Dendritic cell treated with granulocyte-macrophage colony-stimulating factor and Interleukin-4, amounts not matched to agents 40 ng/mL and 50 ng/mL, for 4 days (primary cell): Measurements from ENCODE around the gene XYLT1.

Experiments used
- H3K27ac Mint-ChIP-seq: one replicate; pipeline ENCODE4 v1.8.0; 2022; ENCODE audit warnings: mild to moderate bottlenecking, mixed read lengths
- H3K27me3 Mint-ChIP-seq: one replicate; pipeline ENCODE4 v1.8.0; 2022; ENCODE audit warnings: mild to moderate bottlenecking, mixed read lengths
- H3K36me3 Mint-ChIP-seq: one replicate; pipeline ENCODE4 v1.8.0; 2022; ENCODE audit warnings: low read depth, mixed read lengths
- H3K4me1 Mint-ChIP-seq: one replicate; pipeline ENCODE4 v1.8.0; 2022; ENCODE audit warnings: low read depth, mixed read lengths
- H3K4me3 Mint-ChIP-seq: one replicate; pipeline ENCODE4 v1.8.0; 2022; ENCODE audit warnings: mild to moderate bottlenecking, moderate library complexity, mixed read lengths
- H3K9me3 Mint-ChIP-seq: one replicate; pipeline ENCODE4 v1.8.0; 2022; ENCODE audit warnings: mixed read lengths
- intact Hi-C: fragments of 100-400 bp; cut with micrococcal nuclease; formaldehyde crosslinking; loops from one replicate; pipeline ENCODE4 v1.15.0; 2022

The XYLT1 gene

DNA sequence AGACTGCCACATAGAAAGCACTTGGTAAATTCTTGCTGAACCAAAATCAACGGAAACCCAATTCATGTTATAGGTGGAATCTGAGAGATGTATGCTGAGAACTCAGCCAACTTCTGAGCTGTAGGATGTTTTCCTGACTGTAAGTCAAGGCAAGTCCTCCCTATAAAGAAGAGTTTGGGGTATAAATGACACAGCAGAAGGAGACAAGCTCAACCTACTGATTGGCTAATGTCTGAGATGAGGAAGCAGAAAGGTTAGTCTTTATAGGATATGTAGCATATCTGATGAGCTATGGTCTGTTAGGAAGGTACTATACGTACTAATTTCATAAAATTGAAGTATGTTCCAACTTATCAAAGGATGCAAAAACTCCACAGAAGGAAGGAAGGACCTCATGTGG, 99.5 kb downstream of the XYLT1 start:
- Mint-ChIP-seq H3K9me3 (no peaks in the 10 kb centered on the region), H3K27ac (peak overlapping the region; percentile 92), H3K36me3 (no peaks in the 10 kb centered on the region), H3K27me3 (no peaks in the 10 kb centered on the region), H3K4me3 (no peak overlapping the region), H3K4me1 (peaks cover 80% of the 10 kb centered on the region)
- intact Hi-C loops: no loop called here

DNA sequence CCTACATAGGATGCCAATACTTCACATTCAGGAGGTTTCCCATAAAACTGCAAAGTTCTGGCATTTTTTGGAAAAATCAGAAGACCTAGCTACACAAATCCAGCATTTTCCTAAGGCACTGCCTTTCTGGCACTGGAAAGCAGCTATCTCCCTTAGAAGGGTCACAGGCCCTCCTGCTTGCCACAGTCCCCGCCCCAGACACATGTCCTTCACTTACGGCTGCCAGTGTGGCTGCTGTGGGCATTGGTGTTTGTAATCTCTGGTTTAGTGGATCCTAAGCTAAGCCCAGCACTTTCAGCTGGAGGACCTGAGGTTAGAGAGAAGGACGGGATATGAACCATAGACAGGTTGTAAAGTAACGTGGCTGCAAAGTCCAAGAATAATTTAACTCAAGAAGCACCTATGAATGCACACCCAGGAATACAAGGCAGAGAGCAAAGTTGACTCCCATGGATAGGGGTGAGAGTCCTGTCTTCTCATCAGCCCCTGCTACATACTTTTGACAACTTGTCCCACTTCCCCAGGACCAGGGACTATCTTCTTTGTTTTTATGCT, 100.0 kb downstream of the XYLT1 start:
- no peaks in the 10 kb centered on the region for H3K27me3 Mint-ChIP-seq
- H3K27ac Mint-ChIP-seq: peak overlapping the region; percentile 92
- intact Hi-C loops: no loop called here
- no peak overlapping the region for H3K4me3 Mint-ChIP-seq
- no peaks in the 10 kb centered on the region for H3K36me3 Mint-ChIP-seq
- H3K9me3 Mint-ChIP-seq: no peaks in the 10 kb centered on the region
- peaks cover 75% of the 10 kb centered on the region for H3K4me1 Mint-ChIP-seq

DNA sequence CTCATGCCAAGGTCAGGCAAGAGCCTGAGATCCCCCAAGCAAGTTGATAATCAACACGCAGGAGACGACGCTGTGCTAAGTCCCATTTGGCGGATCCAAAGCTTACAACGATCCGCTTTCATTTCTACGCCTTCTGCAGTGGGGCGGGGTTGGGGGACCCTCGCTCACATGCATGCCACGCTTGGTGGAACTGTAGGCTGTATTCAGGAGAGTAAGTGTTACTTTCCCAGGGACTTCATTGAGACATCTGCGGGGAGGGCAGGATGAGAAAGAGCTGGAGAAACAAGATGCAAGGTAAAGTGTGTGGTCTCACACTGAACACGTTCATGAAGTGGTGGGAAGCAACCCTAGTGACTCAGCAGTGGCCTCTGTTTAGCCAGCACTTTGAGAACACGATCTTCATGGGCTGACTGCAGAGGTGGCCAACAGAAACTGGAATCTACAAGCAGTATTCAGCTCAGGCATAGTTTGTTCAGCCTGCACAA, 100.5 kb downstream of the XYLT1 start:
- intact Hi-C loops: no loop called here
- Mint-ChIP-seq H3K27me3 (no peaks in the 10 kb centered on the region), H3K4me3 (peak overlapping the region; percentile 63), H3K27ac (peak overlapping the region; percentile 92), H3K9me3 (no peaks in the 10 kb centered on the region), H3K36me3 (no peaks in the 10 kb centered on the region), H3K4me1 (peaks cover 72% of the 10 kb centered on the region)

DNA sequence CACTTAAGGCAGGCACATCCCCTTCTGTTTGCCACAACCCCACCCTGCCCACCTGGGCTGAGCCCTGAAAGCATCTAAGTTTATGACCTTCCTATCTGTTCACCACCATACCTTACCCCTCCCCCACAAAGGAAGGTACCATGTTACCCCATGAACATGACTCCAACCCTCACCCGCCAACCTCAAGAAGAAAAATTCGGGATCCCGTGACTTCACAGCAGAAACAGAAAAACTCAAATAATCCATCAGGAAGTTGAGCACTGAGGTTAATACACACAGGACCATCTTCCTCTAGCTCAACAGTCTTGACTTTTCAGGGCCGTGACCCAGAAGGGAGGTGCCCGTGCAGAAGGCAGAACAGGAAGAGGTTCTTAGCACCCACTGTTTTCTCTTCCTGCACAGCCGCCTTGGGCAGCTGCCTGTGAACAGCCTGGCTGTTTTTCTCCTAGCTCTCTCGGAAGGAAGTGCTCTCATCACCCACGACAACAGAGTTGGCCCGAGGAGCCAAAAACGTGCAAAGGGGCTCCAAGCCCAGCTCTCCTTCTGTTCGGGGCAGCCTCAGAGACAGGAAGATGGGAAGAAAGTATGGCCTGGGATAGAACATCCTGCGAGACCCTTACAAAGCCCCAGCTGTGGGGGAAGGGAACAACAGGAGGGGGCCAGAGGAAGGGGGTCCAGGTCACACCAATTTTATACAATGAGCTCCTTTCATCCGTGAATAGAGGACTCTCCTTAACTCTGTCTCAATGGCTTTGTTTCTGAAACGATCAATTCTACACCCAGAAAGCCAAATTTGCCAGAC, 101.1 kb downstream of the XYLT1 start:
- Mint-ChIP-seq H3K36me3 (no peaks in the 10 kb centered on the region), H3K9me3 (no peaks in the 10 kb centered on the region), H3K4me1 (peaks cover 72% of the 10 kb centered on the region), H3K4me3 (peak overlapping the region; percentile 67), H3K27ac (peak overlapping the region; percentile 92), H3K27me3 (no peaks in the 10 kb centered on the region)
- intact Hi-C loops: no loop called here

DNA sequence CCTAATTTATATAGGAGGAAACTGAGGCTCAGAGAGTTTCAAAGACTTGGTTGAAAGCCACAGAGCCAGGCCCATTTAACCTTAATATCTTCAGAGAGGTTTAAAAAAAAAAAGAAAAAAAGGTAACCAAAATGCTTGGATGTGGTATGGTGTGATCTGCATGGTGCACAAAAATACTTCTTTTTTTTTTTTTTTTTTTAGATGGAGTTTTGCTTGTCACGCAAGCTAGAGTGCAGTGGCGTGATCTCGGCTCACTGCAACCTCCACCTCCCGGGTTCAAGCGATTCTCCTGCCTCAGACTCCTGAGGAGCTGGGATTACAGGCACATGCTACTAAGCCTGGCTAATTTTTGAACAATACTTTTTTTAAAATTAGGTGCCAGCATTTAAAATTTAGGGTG, 101.8 kb downstream of the XYLT1 start:
- intact Hi-C loops: no loop called here
- H3K27me3 Mint-ChIP-seq: no peaks in the 10 kb centered on the region
- H3K36me3 Mint-ChIP-seq: no peaks in the 10 kb centered on the region
- H3K9me3 Mint-ChIP-seq: no peaks in the 10 kb centered on the region
- peaks cover 72% of the 10 kb centered on the region for H3K4me1 Mint-ChIP-seq
- peak overlapping the region; percentile 67 for H3K4me3 Mint-ChIP-seq
- H3K27ac Mint-ChIP-seq: peak overlapping the region; percentile 92

DNA sequence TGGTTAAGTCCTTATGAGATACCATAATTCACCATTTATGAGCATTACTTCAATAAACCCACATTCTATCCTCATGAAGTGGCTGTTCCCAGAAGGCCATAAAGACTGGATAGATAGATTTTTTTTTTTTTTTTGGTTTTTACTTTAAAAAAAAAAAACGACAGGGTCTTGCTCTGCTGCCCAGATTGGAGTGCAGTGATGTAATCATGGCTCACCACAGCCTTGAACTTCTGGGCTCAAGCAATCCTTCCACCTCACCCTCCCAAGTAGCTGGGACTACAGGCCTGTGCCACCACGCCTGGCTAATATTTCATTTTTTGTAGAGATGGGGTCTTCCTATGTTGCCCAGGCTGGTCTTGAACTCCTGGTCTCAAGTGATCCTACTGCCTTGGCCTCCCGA, 102.3 kb downstream of the XYLT1 start:
- Mint-ChIP-seq H3K27me3 (no peaks in the 10 kb centered on the region), H3K27ac (peak overlapping the region; percentile 92), H3K36me3 (no peaks in the 10 kb centered on the region), H3K9me3 (no peaks in the 10 kb centered on the region), H3K4me1 (peaks cover 67% of the 10 kb centered on the region), H3K4me3 (no peak overlapping the region)
- intact Hi-C loops: no loop called here

DNA sequence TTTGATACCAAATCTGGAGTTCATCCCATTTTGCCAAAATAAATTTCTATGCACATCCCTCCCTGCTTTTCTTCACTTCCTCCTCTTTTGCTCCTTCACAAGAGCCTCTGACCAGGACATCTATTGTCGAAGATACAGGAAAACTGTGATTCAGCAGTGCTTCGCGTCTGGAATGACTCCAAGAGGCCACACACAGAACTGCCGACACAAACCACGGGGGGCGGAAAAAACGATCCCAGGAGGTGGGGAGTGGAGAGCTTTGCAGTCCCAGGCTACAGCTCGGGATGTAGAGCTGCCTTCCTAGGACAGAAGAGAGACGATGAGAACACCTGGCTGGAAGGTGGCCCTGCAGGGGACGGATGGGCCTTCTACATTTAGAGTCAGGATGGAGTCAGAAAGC, 102.8 kb downstream of the XYLT1 start:
- H3K27ac Mint-ChIP-seq: peak overlapping the region; percentile 92
- H3K27me3 Mint-ChIP-seq: no peaks in the 10 kb centered on the region
- intact Hi-C loops: no loop called here
- H3K4me1 Mint-ChIP-seq: peaks cover 69% of the 10 kb centered on the region
- H3K4me3 Mint-ChIP-seq: no peak overlapping the region
- H3K9me3 Mint-ChIP-seq: no peaks in the 10 kb centered on the region
- H3K36me3 Mint-ChIP-seq: no peaks in the 10 kb centered on the region

DNA sequence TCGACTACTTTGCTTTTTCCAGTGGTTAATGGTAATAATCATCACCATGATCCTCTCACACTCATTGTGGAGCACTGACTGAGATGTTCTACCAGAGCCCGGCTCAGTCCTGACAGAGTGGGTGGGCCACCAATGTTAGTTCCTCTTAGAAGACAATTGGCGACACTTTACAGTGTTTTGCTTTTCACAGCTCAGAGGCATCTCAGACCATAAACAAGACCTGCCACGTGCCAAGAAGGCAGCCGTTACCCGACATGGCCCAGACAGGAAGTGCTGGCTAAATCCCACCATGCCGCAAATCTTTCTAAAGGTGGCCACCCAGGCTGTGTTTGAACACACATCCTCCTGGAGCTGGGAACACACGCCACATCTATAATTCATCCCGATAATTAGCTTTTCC, 103.7 kb downstream of the XYLT1 start:
- H3K9me3 Mint-ChIP-seq: no peaks in the 10 kb centered on the region
- H3K4me3 Mint-ChIP-seq: no peak overlapping the region
- no peaks in the 10 kb centered on the region for H3K27me3 Mint-ChIP-seq
- intact Hi-C loops: no loop called here
- H3K4me1 Mint-ChIP-seq: peaks cover 75% of the 10 kb centered on the region
- H3K27ac Mint-ChIP-seq: peak overlapping the region; percentile 92
- H3K36me3 Mint-ChIP-seq: no peaks in the 10 kb centered on the region

DNA sequence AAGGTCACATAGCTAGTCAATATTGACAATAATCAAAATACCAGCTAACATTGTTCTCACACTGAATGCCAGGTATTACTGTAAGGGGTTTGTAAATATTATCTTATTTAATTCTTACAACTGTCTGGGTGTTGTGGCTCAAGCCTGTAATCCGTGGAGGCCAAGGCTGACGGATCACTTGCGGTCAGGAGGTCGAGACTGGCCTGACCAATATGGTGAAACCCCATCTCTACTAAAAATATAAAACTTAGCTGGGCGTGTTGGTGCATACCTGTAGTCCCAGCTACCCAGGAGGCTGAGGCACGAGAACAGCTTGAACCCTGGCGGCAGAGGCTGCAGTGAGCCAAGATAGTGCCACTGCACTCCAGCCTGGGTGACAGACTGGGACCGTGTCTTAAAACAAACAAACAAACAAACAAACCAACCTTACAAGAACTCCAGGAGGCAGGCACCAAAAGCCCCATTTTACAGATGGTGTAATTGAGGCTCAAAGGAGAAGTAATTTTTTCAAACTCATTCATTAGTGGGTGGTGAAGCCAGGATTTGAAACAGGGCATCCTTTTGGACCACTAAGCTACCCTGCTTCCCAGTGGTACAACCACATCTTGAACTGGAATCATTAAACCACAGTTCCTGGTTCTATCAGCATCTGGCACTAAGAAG, 104.3 kb downstream of the XYLT1 start:
- Mint-ChIP-seq H3K36me3 (no peaks in the 10 kb centered on the region), H3K9me3 (no peaks in the 10 kb centered on the region), H3K27me3 (no peaks in the 10 kb centered on the region), H3K4me1 (peaks cover 69% of the 10 kb centered on the region), H3K27ac (peak overlapping the region; percentile 92), H3K4me3 (no peak overlapping the region)
- intact Hi-C loops: no loop called here

DNA sequence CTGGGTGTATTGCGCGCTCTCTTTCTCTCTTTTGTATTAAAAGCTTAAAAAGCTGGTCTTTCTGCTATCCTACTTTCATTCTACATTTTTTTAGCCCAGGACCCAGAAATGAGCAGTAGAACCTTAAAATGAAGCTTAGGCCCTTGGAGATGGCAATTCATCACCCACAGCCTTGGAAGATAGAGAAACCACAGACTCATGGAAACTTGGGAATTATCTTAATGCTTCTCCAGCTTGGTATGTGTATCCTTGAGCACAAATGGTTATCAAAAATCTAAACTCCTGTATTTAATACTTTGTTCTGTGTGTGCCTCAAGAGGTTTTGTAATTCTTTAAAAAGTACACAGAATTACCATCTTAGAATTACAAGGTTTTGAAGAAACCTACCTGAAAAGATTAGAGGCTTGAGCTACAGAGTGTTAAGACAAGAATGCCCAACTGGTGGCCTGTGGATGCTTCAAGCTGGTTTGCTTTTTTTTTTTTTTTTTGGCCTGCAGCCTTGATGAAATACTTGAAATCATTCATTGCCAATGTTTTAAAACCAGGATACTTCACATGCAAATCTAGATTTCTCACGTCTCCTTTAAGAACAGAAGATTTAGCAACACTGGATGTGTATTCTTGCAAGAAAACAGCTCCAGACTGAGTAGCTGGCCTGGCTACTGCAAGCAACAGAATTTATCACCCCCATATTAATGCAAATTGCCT, 105.0 kb downstream of the XYLT1 start:
- no peak overlapping the region for H3K4me3 Mint-ChIP-seq
- peaks cover 68% of the 10 kb centered on the region for H3K4me1 Mint-ChIP-seq
- H3K36me3 Mint-ChIP-seq: no peaks in the 10 kb centered on the region
- H3K27me3 Mint-ChIP-seq: no peaks in the 10 kb centered on the region
- intact Hi-C loops: no loop called here
- no peak overlapping the region for H3K27ac Mint-ChIP-seq
- no peaks in the 10 kb centered on the region for H3K9me3 Mint-ChIP-seq

DNA sequence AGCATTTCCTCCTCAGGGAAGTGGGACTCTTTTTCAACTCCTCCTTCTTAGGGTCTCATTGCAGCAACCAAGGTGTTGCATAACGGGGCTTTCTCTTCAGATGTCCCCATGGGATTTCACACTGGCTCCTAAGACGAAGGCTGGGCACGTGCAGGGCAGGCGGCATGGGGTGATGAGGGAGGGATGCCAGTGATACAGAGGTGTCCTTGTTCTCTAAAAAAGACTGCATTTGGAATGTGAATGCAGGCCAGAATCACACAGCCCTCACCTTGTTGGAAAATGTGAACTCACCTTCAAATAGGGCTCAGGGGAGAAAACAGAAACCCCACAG, 105.6 kb downstream of the XYLT1 start:
- no peak overlapping the region for H3K4me3 Mint-ChIP-seq
- no peak overlapping the region for H3K27ac Mint-ChIP-seq
- no peaks in the 10 kb centered on the region for H3K27me3 Mint-ChIP-seq
- peaks cover 68% of the 10 kb centered on the region for H3K4me1 Mint-ChIP-seq
- H3K36me3 Mint-ChIP-seq: no peaks in the 10 kb centered on the region
- intact Hi-C loops: no loop called here
- H3K9me3 Mint-ChIP-seq: no peaks in the 10 kb centered on the region

DNA sequence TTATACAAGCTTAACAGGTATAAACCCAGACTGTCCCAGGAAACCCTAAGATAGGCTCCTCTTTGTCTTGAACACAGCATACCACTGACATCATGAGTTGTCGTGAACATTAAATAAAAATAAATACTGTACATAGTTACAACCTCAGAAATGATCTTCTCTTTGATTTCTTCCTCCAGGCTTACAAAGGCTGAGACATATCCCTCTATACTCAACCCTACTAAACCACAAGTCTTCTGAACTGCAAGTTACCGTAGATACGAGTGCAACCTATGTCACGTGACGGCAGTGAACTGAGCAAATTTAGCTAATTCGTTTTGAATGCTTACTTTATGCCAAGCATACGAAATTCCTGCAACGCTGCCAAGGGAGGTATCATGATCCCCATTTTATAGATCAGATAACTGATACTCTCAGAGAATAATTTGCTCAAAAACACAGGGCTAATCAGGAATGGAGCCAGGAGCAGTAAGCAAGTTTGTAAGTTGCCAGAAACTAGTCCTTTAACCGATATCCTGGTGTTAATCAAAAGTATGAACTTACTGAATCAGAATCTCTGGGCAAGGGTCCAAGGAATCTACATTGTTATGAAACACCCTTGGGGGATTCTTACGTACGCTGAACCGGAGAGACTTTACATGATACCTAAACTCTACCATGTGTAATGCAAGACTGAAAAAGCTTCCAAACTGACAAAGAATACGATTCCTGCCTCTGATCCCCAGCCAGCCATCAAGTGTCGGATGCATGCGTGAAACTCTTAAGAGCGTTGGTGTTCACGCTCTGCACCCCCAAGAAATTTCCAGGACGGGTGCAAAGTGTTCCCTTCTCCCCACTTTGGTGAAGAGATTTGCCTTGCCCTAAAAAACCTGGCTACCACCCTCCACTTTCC, 106.2 kb downstream of the XYLT1 start:
- no peak overlapping the region for H3K4me3 Mint-ChIP-seq
- no peaks in the 10 kb centered on the region for H3K36me3 Mint-ChIP-seq
- peaks cover 67% of the 10 kb centered on the region for H3K4me1 Mint-ChIP-seq
- H3K27ac Mint-ChIP-seq: peak overlapping the region; percentile 39
- intact Hi-C loops: no loop called here
- no peaks in the 10 kb centered on the region for H3K9me3 Mint-ChIP-seq
- no peaks in the 10 kb centered on the region for H3K27me3 Mint-ChIP-seq

DNA sequence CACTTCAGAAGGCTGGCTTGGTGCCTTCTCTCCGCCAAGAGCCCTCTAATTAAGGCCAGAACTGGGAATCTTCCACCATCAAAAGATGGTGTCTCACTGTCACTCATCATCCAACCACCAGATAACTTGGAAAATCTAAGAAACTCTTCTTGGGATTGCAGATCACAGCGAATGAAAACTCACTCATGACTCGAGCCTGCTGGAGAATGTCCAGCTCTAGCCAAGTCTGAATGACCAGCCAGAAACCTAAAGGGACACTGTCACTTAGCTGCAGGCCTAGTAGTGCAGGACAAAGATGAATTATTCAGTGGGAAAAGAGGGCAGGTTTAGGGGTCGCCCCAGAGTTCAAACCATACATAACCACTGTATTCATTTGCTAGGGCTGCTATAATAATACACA, 107.8 kb downstream of the XYLT1 start:
- Mint-ChIP-seq H3K36me3 (no peaks in the 10 kb centered on the region), H3K9me3 (no peaks in the 10 kb centered on the region), H3K4me1 (peaks cover 68% of the 10 kb centered on the region), H3K4me3 (no peak overlapping the region), H3K27me3 (no peaks in the 10 kb centered on the region), H3K27ac (peak overlapping the region; percentile 32)
- intact Hi-C loops: no loop called here
